Measurements from ENCODE around the gene ICE2.

The ICE2 gene

GRCh38 chr15:60374628-60375081 lies 104.3 kb downstream of the ICE2 start:
- TF ChIP-seq CTCF (IDR thresholded peaks at IDR 0.05; ENCODE audit: insufficient read depth, low read depth, low read length, missing control alignments) = no peak
- no peak overlapping the region for H3K4me3 ChIP-seq (ENCODE audit: low read depth, low read length)
- no peak for DNase-seq (ENCODE audit: low read depth)

DNA sequence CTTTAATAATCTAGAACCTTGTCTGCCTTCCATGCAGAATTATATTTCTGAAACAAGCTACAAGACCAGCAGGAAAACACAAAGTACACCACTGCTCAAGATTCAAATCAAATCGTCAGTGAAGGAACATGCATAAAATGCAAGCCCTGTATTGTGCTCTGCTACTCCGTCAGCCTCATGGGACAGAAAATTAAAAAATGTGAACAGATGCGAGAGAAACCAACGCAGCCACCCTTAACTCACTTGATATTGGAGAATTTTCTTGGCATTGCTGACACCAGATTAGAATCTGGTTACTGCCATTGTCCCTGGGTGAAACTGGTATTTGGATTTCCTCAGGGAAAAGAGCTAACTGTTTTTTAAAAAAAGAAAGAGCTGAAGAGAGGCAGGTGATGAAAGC lies 104.7 kb downstream of the ICE2 start:
- H3K4me3 ChIP-seq (ENCODE audit: low read depth, low read length) = no peak overlapping the region
- TF ChIP-seq CTCF (IDR thresholded peaks at IDR 0.05; ENCODE audit: insufficient read depth, low read depth, low read length, missing control alignments) = no peak
- no peak for DNase-seq (ENCODE audit: low read depth)

GRCh38 chr15:60373745-60374144 lies 105.2 kb downstream of the ICE2 start:
- no peak for TF ChIP-seq CTCF (IDR thresholded peaks at IDR 0.05; ENCODE audit: insufficient read depth, low read depth, low read length, missing control alignments)
- DNase-seq (ENCODE audit: low read depth) = no peak
- H3K4me3 ChIP-seq (ENCODE audit: low read depth, low read length) = no peak overlapping the region

- no peak for DNase-seq (ENCODE audit: low read depth)
- no peak for TF ChIP-seq CTCF (IDR thresholded peaks at IDR 0.05; ENCODE audit: insufficient read depth, low read depth, low read length, missing control alignments)
- no peak overlapping the region for H3K4me3 ChIP-seq (ENCODE audit: low read depth, low read length)
Observed at GRCh38 chr15:60373327-60373726, 105.6 kb downstream of the ICE2 start.

DNA sequence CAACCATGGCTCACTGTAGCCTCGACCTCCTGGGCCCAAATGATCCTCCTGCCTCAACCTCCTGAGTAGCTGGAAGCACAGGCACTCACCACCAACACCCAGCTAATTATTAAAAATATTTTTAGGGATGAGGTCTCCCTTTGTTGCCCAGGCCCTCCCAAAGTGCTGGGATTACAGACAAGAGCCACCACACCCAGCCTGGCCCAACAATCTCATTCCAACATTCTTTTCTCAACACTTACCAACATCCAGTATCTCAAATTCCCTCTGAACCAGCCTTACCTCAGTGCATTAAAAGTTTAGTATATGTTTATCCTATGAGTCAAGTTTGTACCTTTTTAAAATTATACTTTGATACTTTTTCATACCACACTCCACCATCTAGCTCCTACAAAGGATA lies 106.2 kb downstream of the ICE2 start:
- H3K4me3 ChIP-seq (ENCODE audit: low read depth, low read length) = no peak overlapping the region
- TF ChIP-seq CTCF (IDR thresholded peaks at IDR 0.05; ENCODE audit: insufficient read depth, low read depth, low read length, missing control alignments) = no peak
- DNase-seq (ENCODE audit: low read depth) = no peak

DNA sequence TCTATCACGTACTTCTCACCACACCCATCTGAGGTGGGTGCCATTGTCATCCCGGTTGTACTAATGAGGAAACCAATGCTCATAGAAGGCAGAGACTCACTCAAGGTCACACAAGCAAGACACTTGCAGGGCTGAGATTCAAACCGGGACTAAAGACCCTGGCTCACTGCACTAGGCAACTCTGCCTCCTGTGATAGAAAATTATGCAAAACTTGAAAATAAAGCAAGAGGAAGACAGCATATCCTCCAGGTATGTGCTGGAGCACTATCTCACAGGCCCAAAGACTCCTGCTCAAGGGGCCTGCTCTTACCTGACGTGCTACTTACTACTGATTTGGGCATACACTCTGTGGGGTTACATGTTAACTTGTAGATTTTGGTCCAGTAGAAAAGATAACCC lies 106.7 kb downstream of the ICE2 start:
- no peak overlapping the region for H3K4me3 ChIP-seq (ENCODE audit: low read depth, low read length)
- no peak for TF ChIP-seq CTCF (IDR thresholded peaks at IDR 0.05; ENCODE audit: insufficient read depth, low read depth, low read length, missing control alignments)
- DNase-seq (ENCODE audit: low read depth) = no peak

Data from GM12865 (cell line).